CD14-positive monocyte (primary cell): ENCODE data around the gene GRK6. TPM values are rescaled to one million over a fixed set of nuclear protein-coding genes. Genes with fewer than 3 reads are reported as not detected.

Experiments used
- DNase-seq, 3 donors: peaks; one replicate each; pipeline ENCODE4 v3.0.0-alpha.2; 2011 to 2022
- H2AFZ ChIP-seq: 2 replicates; pipeline ENCODE4 v1.6.0; 2012; ENCODE audit warnings: mild to moderate bottlenecking, low read depth, low read length, inconsistent platforms; ENCODE audit not compliant: insufficient read depth, poor library complexity, severe bottlenecking
- H3K27ac ChIP-seq, 2 donors: 1 replicate in 1 of 2; 2 replicates in 1 of 2; pipeline ENCODE4 v1.5.1; 2012 to 2013; ENCODE audit warnings: low read length in 2 of 2, control low read depth in 1 of 2, inconsistent platforms in 1 of 2, low read depth in 1 of 2, mild to moderate bottlenecking in 1 of 2
- H3K27me3 ChIP-seq, 2 donors: one replicate each; pipeline versions ENCODE4 v1.6.0 to v1.6.1; 2011 to 2013; ENCODE audit warnings: low read length in 2 of 2; ENCODE audit not compliant: control insufficient read depth in 2 of 2, insufficient read depth in 2 of 2
- H3K36me3 ChIP-seq, 2 donors: replicated peaks in 1 of 2; 1 replicate in 1 of 2; 2 replicates in 1 of 2; pipeline versions ENCODE4 v1.5.1 to v1.6.1; 2012 to 2013; ENCODE audit warnings: low read length in 2 of 2, control low read depth in 1 of 2, inconsistent platforms in 1 of 2, mild to moderate bottlenecking in 1 of 2; ENCODE audit not compliant: insufficient read depth in 2 of 2, control insufficient read depth in 1 of 2
- H3K4me1 ChIP-seq, 2 donors: 1 replicate in 1 of 2; 2 replicates in 1 of 2; pipeline versions ENCODE4 v1.5.1 to v1.6.1; 2012 to 2013; ENCODE audit warnings: low read length in 2 of 2, control low read depth in 1 of 2, inconsistent platforms in 1 of 2, mild to moderate bottlenecking in 1 of 2, moderate library complexity in 1 of 2; ENCODE audit not compliant: insufficient read depth in 2 of 2, control insufficient read depth in 1 of 2
- H3K4me2 ChIP-seq: replicated peaks from 2 replicates; pipeline ENCODE3; 2012; ENCODE audit warnings: low read length, moderate library complexity, mild to moderate bottlenecking; ENCODE audit not compliant: poor library complexity, severe bottlenecking; ENCODE audit errors: extremely low read depth
- H3K4me3 ChIP-seq, 3 experiments: fragments of 200-600 bp in 1 of 3; sonication (generic) in 1 of 3; replicated peaks in 1 of 3; 1 replicate in 2 of 3; 2 replicates in 1 of 3; pipeline ENCODE4 v1.5.1; 2011 to 2013; ENCODE audit warnings: low read length in 3 of 3, mild to moderate bottlenecking in 3 of 3, control low read depth in 2 of 3, low read depth in 2 of 3, inconsistent platforms in 1 of 3, moderate library complexity in 1 of 3
- H3K79me2 ChIP-seq: 2 replicates; pipeline ENCODE4 v1.6.0; 2012; ENCODE audit warnings: mild to moderate bottlenecking, control low read depth, inconsistent platforms, low read length, moderate library complexity; ENCODE audit not compliant: insufficient read depth
- H3K9ac ChIP-seq: 2 replicates; pipeline ENCODE4 v1.6.0; 2017; ENCODE audit warnings: low read length, mild to moderate bottlenecking; ENCODE audit not compliant: insufficient read depth, poor library complexity, severe bottlenecking
- H3K9me3 ChIP-seq, 2 donors: replicated peaks in 1 of 2; 1 replicate in 1 of 2; 2 replicates in 1 of 2; pipeline versions ENCODE4 v1.5.1 to v1.6.1; 2012 to 2013; ENCODE audit warnings: low read length in 2 of 2, control low read depth in 1 of 2; ENCODE audit not compliant: control insufficient read depth in 1 of 2, insufficient read depth in 1 of 2
- H4K20me1 ChIP-seq: 2 replicates; pipeline ENCODE4 v1.6.0; 2012; ENCODE audit warnings: mild to moderate bottlenecking, low read length, control low read depth, moderate library complexity; ENCODE audit not compliant: insufficient read depth
- H3K27ac Mint-ChIP-seq, 7 donors: one replicate each; pipeline ENCODE4 v1.8.0; 2020; ENCODE audit warnings: mild to moderate bottlenecking in 7 of 7, mixed read lengths in 7 of 7, moderate library complexity in 6 of 7, inconsistent platforms in 2 of 7
- H3K27me3 Mint-ChIP-seq, 3 donors: one replicate each; pipeline ENCODE4 v1.8.0; 2021 to 2022; ENCODE audit warnings: low read depth in 3 of 3, mild to moderate bottlenecking in 3 of 3, mixed read lengths in 3 of 3, moderate library complexity in 3 of 3, inconsistent platforms in 1 of 3
- H3K36me3 Mint-ChIP-seq, 2 donors: one replicate each; pipeline ENCODE4 v1.8.0; 2020; ENCODE audit warnings: mixed read lengths in 2 of 2, inconsistent platforms in 1 of 2, mild to moderate bottlenecking in 1 of 2
- H3K4me1 Mint-ChIP-seq: one replicate; pipeline ENCODE4 v1.8.0; 2020; ENCODE audit warnings: mild to moderate bottlenecking, mixed read lengths
- H3K4me3 Mint-ChIP-seq, 2 donors: one replicate each; pipeline ENCODE4 v1.8.0; 2020; ENCODE audit warnings: mild to moderate bottlenecking in 2 of 2, mixed read lengths in 2 of 2, moderate library complexity in 1 of 2
- H3K9me3 Mint-ChIP-seq, 7 donors: one replicate each; pipeline ENCODE4 v1.8.0; 2020 to 2022; ENCODE audit warnings: mixed read lengths in 7 of 7, mild to moderate bottlenecking in 6 of 7, moderate library complexity in 6 of 7, inconsistent platforms in 2 of 7
- CTCF ChIP-seq: fragments of 200-600 bp; IDR thresholded peaks from one replicate; pipeline ENCODE4 v1.8.0; 2022; ENCODE audit warnings: antibody characterized with exemption, mild to moderate bottlenecking
- WGBS: methylation state at CpG from one replicate; pipeline ENCODE4 v1.1.5; 2013; ENCODE audit warnings: missing lambda C conversion rate; ENCODE audit not compliant: insufficient coverage; 5-methylcytosine and 5-hydroxymethylcytosine counted together
- intact Hi-C, 2 donors: fragments of 100-400 bp; cut with micrococcal nuclease; formaldehyde crosslinking; loops; one replicate each; pipeline versions ENCODE4 v1.15.0 to v1.15.1; 2023
- polyA plus RNA-seq, 3 donors: library from polyadenylated mRNA; depleted of rRNA in 1 of 3; unstranded in 2 of 3; stranded (reverse) in 1 of 3; fragments of 300-500 nt in 2 of 3; fragments of >200 nt in 1 of 3; fragmentation: Illumina TruSeq in 2 of 3; gene quantifications; 1 replicate in 2 of 3; 2 replicates in 1 of 3; pipeline ENCODE4 v1.2.3, GENCODE V29; 2012 to 2021

Gene GRK6
- polyA plus RNA-seq, 3 donors = 41.6 to 101 (median 63.4) TPM

- intact Hi-C loops = loop anchor here in 1 of 2 donors (10.0 kb wide), 1 partner anchor 54 kb away; no protein-coding TSS in a partner anchor
- H3K4me3 Mint-ChIP-seq = no peak overlapping the region
- peak overlapping the region in 4 of 7 donors; percentile 32 to 58 (median 46) for H3K27ac Mint-ChIP-seq
Measured at GRCh38 chr5:177490311-177490991, 64.0 kb downstream of the GRK6 start.

GRCh38 chr5:177490992-177491391, 64.5 kb downstream of the GRK6 start:
- intact Hi-C loops = loop anchor here in 1 of 2 donors (10.0 kb wide), 1 partner anchor 54 kb away; no protein-coding TSS in a partner anchor
- Histone ChIP-seq H3K9ac (no peak overlapping the region), H3K4me2 (no peak overlapping the region), H3K36me3 (peaks cover 45 to 63% of the 10 kb centered on the region in 2 donors), H3K4me1 (peaks cover 47 to 54% of the 10 kb centered on the region in 2 donors), H3K27ac (no peak overlapping the region), H2AFZ (no peak overlapping the region), H3K27me3 (no peaks in the 10 kb centered on the region), H3K9me3 (no peaks in the 10 kb centered on the region), H3K4me3 (no peak overlapping the region), H3K79me2 (peaks cover 21% of the 10 kb centered on the region), H4K20me1 (peaks cover 31% of the 10 kb centered on the region)
- peaks cover 59 to 74% of the 10 kb centered on the region in 2 donors for H3K36me3 Mint-ChIP-seq
- no peak overlapping the region for H3K4me3 Mint-ChIP-seq
- 97% methylated on average over 11 of the region's 16 CpGs for WGBS
- no peak for DNase-seq
- H3K4me1 Mint-ChIP-seq = peaks cover 45% of the 10 kb centered on the region
- no peak for TF ChIP-seq CTCF
- H3K27ac Mint-ChIP-seq = peak overlapping the region in 4 of 7 donors; percentile 32 to 68 (median 46)
- H3K27me3 Mint-ChIP-seq = peaks cover 3 to 9% (median 4%) of the 10 kb centered on the region in 3 donors
- peaks cover 0 to 4% (median 0%) of the 10 kb centered on the region in 7 donors for H3K9me3 Mint-ChIP-seq

More at GRCh38 chr5:177490311-177490991, 64.0 kb downstream of the GRK6 start:
- no peaks in the 10 kb centered on the region for H3K27me3 ChIP-seq
- Mint-ChIP-seq H3K27me3 (peaks cover 3 to 9% (median 8%) of the 10 kb centered on the region in 3 donors), H3K9me3 (peaks cover 0 to 4% (median 0%) of the 10 kb centered on the region in 7 donors), H3K4me1 (peaks cover 40% of the 10 kb centered on the region), H3K36me3 (peaks cover 63 to 75% of the 10 kb centered on the region in 2 donors)
- H3K4me3 ChIP-seq = no peak overlapping the region
- no peak for TF ChIP-seq CTCF
- H3K27ac ChIP-seq = no peak overlapping the region
- peaks cover 26% of the 10 kb centered on the region for H4K20me1 ChIP-seq
- peaks cover 16% of the 10 kb centered on the region for H3K79me2 ChIP-seq
- 61% methylated on average over 15 of the region's 15 CpGs for WGBS
- no peak overlapping the region for H3K4me2 ChIP-seq
- H3K9me3 ChIP-seq = no peaks in the 10 kb centered on the region
- no peak for DNase-seq
- peaks cover 45 to 67% of the 10 kb centered on the region in 2 donors for H3K36me3 ChIP-seq
- peaks cover 41 to 48% of the 10 kb centered on the region in 2 donors for H3K4me1 ChIP-seq
- H3K9ac ChIP-seq = no peak overlapping the region
- no peak overlapping the region for H2AFZ ChIP-seq
